BLaER1 treated with 17β-estradiol and CSF1 and Interleukin-3, amounts not matched to agents 10 nM and 100 nM (cell line): Measurements from ENCODE around the gene RAB43.
A peak's percentile ranks its signal among the peaks of the same experiment; 100 is the strongest.

ENCODE experiments used
- H3K27ac ChIP-seq, 11 experiments: shearing (Covaris generic); formaldehyde crosslinking; 2 replicates each; pipeline ENCODE4 v1.8.1; 2022
- H3K27me3 ChIP-seq, 11 experiments: shearing (Covaris generic); formaldehyde crosslinking; 2 replicates each; pipeline ENCODE4 v1.8.1; 2022
- H3K36me3 ChIP-seq, 11 experiments: shearing (Covaris generic); formaldehyde crosslinking; 2 replicates each; pipeline ENCODE4 v1.8.1; 2022
- H3K4me1 ChIP-seq, 10 experiments: shearing (Covaris generic); formaldehyde crosslinking; 2 replicates each; pipeline ENCODE4 v1.8.1; 2022
- H3K4me2 ChIP-seq, 11 experiments: shearing (Covaris generic); formaldehyde crosslinking; 2 replicates each; pipeline ENCODE4 v1.8.1; 2022
- H3K4me3 ChIP-seq, 10 experiments: shearing (Covaris generic); formaldehyde crosslinking; 2 replicates each; pipeline ENCODE4 v1.8.1; 2022
- H3K9ac ChIP-seq, 11 experiments: shearing (Covaris generic); formaldehyde crosslinking; 2 replicates each; pipeline ENCODE4 v1.8.1; 2022
- H3K9me3 ChIP-seq, 11 experiments: shearing (Covaris generic); formaldehyde crosslinking; replicated peaks in 1 of 11; 2 replicates each; pipeline ENCODE4 v1.8.1; 2022
- H4K20me1 ChIP-seq, 11 experiments: shearing (Covaris generic); formaldehyde crosslinking; 2 replicates each; pipeline ENCODE4 v1.8.1; 2022
- Cebpa-rat ChIP-seq, 11 experiments: shearing (Covaris generic); IDR thresholded peaks; 2 replicates each; pipeline ENCODE4 v1.8.1; 2022

RAB43 gene

GRCh38 chr3:129106866-129107565 lies 14.6 kb downstream of the RAB43 start:
- no peak overlapping the region for H3K4me3 ChIP-seq
- peaks cover 58 to 98% (median 84%) of the 10 kb centered on the region in 11 experiments for H3K36me3 ChIP-seq
- no peak overlapping the region for H3K4me2 ChIP-seq
- peaks cover 69 to 100% (median 94%) of the 10 kb centered on the region in 11 experiments for H4K20me1 ChIP-seq
- H3K27ac ChIP-seq = 0 out of 22 replicates have a peak overlapping the region, but pooled peaks of 1 of the 11 experiments have one; percentile 6
- no peak for TF ChIP-seq Cebpa-rat (IDR thresholded peaks at IDR 0.05)
- H3K9ac ChIP-seq = peak overlapping the region in 3 of 11 experiments; percentile 15 to 31 (median 29); a peak in 3 of 22 replicates
- no peaks in the 10 kb centered on the region for H3K27me3 ChIP-seq
- H3K4me1 ChIP-seq = peaks cover under 1 to 19% (median 6%) of the 10 kb centered on the region in 10 experiments; a peak in 17 of 20 replicates
- H3K9me3 ChIP-seq = no peaks in the 10 kb centered on the region

- H4K20me1 ChIP-seq = peaks cover 76 to 100% (median 96%) of the 10 kb centered on the region in 11 experiments
- no peak for TF ChIP-seq Cebpa-rat (IDR thresholded peaks at IDR 0.05)
- H3K9me3 ChIP-seq = no peaks in the 10 kb centered on the region
- H3K9ac ChIP-seq = peak overlapping the region in 1 of 11 experiments; percentile 24; a peak in 1 of 22 replicates
- peaks cover 0 to 16% (median 6%) of the 10 kb centered on the region in 10 experiments; a peak in 2 of 20 replicates for H3K4me1 ChIP-seq
- 0 out of 22 replicates have a peak overlapping the region, but pooled peaks of 1 of the 11 experiments have one; percentile 6 for H3K27ac ChIP-seq
- no peak overlapping the region for H3K4me3 ChIP-seq
- no peaks in the 10 kb centered on the region for H3K27me3 ChIP-seq
- H3K4me2 ChIP-seq = no peak overlapping the region
- H3K36me3 ChIP-seq = peaks cover 61 to 98% (median 85%) of the 10 kb centered on the region in 11 experiments
Measured at GRCh38 chr3:129106320-129106719, 15.3 kb downstream of the RAB43 start.

GRCh38 chr3:129105862-129106261 lies 15.7 kb downstream of the RAB43 start:
- H3K27me3 ChIP-seq = no peaks in the 10 kb centered on the region
- H3K4me1 ChIP-seq = peaks cover 0 to 15% (median 6%) of the 10 kb centered on the region in 10 experiments; a peak in 2 of 20 replicates
- H3K4me2 ChIP-seq = no peak overlapping the region
- H3K9ac ChIP-seq = 0 out of 22 replicates have a peak overlapping the region, but pooled peaks of 1 of the 11 experiments have one; percentile 24
- peaks cover 62 to 98% (median 85%) of the 10 kb centered on the region in 11 experiments for H3K36me3 ChIP-seq
- H3K27ac ChIP-seq = no peak overlapping the region
- H3K9me3 ChIP-seq = no peaks in the 10 kb centered on the region
- TF ChIP-seq Cebpa-rat (IDR thresholded peaks at IDR 0.05) = no peak
- H4K20me1 ChIP-seq = peaks cover 80 to 100% (median 96%) of the 10 kb centered on the region in 11 experiments
- H3K4me3 ChIP-seq = no peak overlapping the region

GRCh38 chr3:129104498-129105079 lies 17.0 kb downstream of the RAB43 start:
- H3K4me1 ChIP-seq = peaks cover 0 to 15% (median 6%) of the 10 kb centered on the region in 10 experiments; a peak in 2 of 20 replicates
- H3K4me3 ChIP-seq = no peak overlapping the region
- no peak overlapping the region for H3K4me2 ChIP-seq

GRCh38 chr3:129104051-129104450 lies 17.6 kb downstream of the RAB43 start:
- Histone ChIP-seq H3K9ac (peak overlapping the region in 1 of 11 experiments; percentile 15; a peak in 1 of 22 replicates), H3K4me3 (no peak overlapping the region), H3K36me3 (peaks cover 63 to 98% (median 83%) of the 10 kb centered on the region in 11 experiments), H3K4me2 (no peak overlapping the region), H3K27me3 (no peaks in the 10 kb centered on the region), H4K20me1 (peaks cover 84 to 100% (median 94%) of the 10 kb centered on the region in 11 experiments), H3K9me3 (peaks cover 0 to 7% (median 2%) of the 10 kb centered on the region in 11 experiments; a peak in 8 of 22 replicates), H3K4me1 (peaks cover 0 to 15% (median 6%) of the 10 kb centered on the region in 10 experiments; a peak in 2 of 20 replicates), H3K27ac (no peak overlapping the region)
- no peak for TF ChIP-seq Cebpa-rat (IDR thresholded peaks at IDR 0.05)

More at GRCh38 chr3:129104498-129105079, 17.0 kb downstream of the RAB43 start:
- peaks cover 84 to 100% (median 96%) of the 10 kb centered on the region in 11 experiments for H4K20me1 ChIP-seq
- no peaks in the 10 kb centered on the region for H3K27me3 ChIP-seq
- H3K27ac ChIP-seq = no peak overlapping the region
- H3K9me3 ChIP-seq = peaks cover 0 to 7% (median 0%) of the 10 kb centered on the region in 11 experiments; a peak in 3 of 22 replicates
- H3K9ac ChIP-seq = peak overlapping the region in 1 of 11 experiments; percentile 15; a peak in 2 of 22 replicates
- H3K36me3 ChIP-seq = peaks cover 62 to 98% (median 83%) of the 10 kb centered on the region in 11 experiments
- TF ChIP-seq Cebpa-rat (IDR thresholded peaks at IDR 0.05) = no peak

- Histone ChIP-seq H4K20me1 (peaks cover 82 to 100% (median 88%) of the 10 kb centered on the region in 11 experiments), H3K9me3 (peaks cover 0 to 15% (median 7%) of the 10 kb centered on the region in 11 experiments; a peak in 8 of 22 replicates), H3K9ac (peak overlapping the region in 2 of 11 experiments; percentile 14 to 17; a peak in 1 of 22 replicates), H3K4me3 (no peak overlapping the region), H3K27me3 (no peaks in the 10 kb centered on the region), H3K36me3 (peaks cover 64 to 98% (median 83%) of the 10 kb centered on the region in 11 experiments), H3K4me1 (peaks cover 0 to 15% (median 6%) of the 10 kb centered on the region in 10 experiments; a peak in 2 of 20 replicates), H3K27ac (no peak overlapping the region), H3K4me2 (no peak overlapping the region)
- TF ChIP-seq Cebpa-rat (IDR thresholded peaks at IDR 0.05) = no peak
Measured at GRCh38 chr3:129103296-129103695, 18.3 kb downstream of the RAB43 start.

GRCh38 chr3:129101370-129102138 lies 20.1 kb downstream of the RAB43 start:
- Histone ChIP-seq H3K36me3 (peaks cover 63 to 98% (median 82%) of the 10 kb centered on the region in 11 experiments), H3K4me2 (no peak overlapping the region), H4K20me1 (peaks cover 81 to 100% (median 88%) of the 10 kb centered on the region in 11 experiments), H3K4me3 (no peak overlapping the region), H3K27me3 (no peaks in the 10 kb centered on the region), H3K9ac (no peak overlapping the region), H3K9me3 (peaks cover 0 to 18% (median 7%) of the 10 kb centered on the region in 11 experiments; a peak in 8 of 22 replicates), H3K27ac (no peak overlapping the region), H3K4me1 (peaks cover 0 to 9% (median 1%) of the 10 kb centered on the region in 10 experiments; a peak in 1 of 20 replicates)
- no peak for TF ChIP-seq Cebpa-rat (IDR thresholded peaks at IDR 0.05)

GRCh38 chr3:129100274-129100673 lies 21.3 kb downstream of the RAB43 start:
- Histone ChIP-seq H4K20me1 (peaks cover 80 to 100% (median 88%) of the 10 kb centered on the region in 11 experiments), H3K9ac (no peak overlapping the region), H3K36me3 (peaks cover 66 to 98% (median 83%) of the 10 kb centered on the region in 11 experiments), H3K9me3 (peaks cover 0 to 18% (median 7%) of the 10 kb centered on the region in 11 experiments; a peak in 8 of 22 replicates), H3K4me2 (no peak overlapping the region), H3K4me1 (peaks cover 0 to 12% (median 0%) of the 10 kb centered on the region in 10 experiments; a peak in 2 of 20 replicates), H3K27ac (no peak overlapping the region), H3K4me3 (no peak overlapping the region), H3K27me3 (no peaks in the 10 kb centered on the region)
- TF ChIP-seq Cebpa-rat (IDR thresholded peaks at IDR 0.05) = no peak
